Upper lobe of left lung (tissue), 4 donors: ENCODE results near the gene TPRN.

Experiments used
- EP300 ChIP-seq, 4 donors: sonication (generic); formaldehyde crosslinking; IDR thresholded peaks; one replicate each; pipeline ENCODE4 v1.5.1; 2017; ENCODE audit warnings: antibody characterized with exemption in 4 of 4, control low read depth in 2 of 4
- POLR2AphosphoS5 ChIP-seq, 2 donors: sonication (generic); formaldehyde crosslinking; IDR thresholded peaks; one replicate each; pipeline ENCODE4 v1.5.1; 2017; ENCODE audit warnings: antibody characterized with exemption in 2 of 2
- TF ChIP-seq, protein P1 (sequence below), 6 experiments: fragments of 450-650 bp in 4 of 6; fragments of 200-600 bp in 2 of 6; sonication (generic) in 2 of 6; IDR thresholded peaks; one replicate each; pipeline ENCODE4 v1.5.1; 2016 to 2019; ENCODE audit warnings: antibody characterized with exemption in 6 of 6

DNA sequence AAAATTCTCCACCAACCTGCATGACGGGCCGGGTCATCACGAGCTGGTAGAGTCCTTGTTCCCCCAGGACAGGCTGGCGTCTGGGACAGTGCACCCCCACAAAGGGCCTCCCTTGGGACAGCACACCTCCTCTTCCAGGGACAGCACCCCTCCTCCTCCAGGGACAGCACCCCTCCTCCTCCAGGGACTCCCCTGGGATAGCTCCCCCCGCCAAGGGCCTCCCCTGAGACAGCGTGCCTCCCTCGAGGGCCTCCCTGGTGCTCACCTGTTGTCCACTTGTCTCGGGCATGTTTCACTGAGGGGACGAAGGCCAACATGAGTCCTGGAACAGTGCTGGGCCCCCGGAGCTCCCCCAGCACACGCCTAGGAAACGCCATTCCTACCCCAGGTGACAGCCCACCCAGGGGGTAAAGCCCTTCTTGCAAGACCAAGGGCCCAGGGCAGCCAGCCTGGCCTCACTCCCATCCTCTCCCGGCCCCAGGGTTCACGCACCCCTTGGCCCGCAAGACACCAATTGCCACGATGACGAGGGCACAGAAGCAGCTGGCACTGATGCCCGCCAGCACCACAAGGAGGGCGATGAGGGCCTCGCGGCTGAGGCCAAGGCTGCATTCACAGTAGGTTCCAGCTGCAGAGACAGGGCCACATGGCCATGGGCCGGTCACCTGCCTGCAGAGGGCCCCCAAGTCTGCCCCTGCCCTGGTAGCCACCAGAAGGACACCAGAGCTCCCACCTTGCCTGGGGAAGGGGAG is 29.2 kb downstream of the TPRN start:
- TF ChIP-seq, protein P1, sequence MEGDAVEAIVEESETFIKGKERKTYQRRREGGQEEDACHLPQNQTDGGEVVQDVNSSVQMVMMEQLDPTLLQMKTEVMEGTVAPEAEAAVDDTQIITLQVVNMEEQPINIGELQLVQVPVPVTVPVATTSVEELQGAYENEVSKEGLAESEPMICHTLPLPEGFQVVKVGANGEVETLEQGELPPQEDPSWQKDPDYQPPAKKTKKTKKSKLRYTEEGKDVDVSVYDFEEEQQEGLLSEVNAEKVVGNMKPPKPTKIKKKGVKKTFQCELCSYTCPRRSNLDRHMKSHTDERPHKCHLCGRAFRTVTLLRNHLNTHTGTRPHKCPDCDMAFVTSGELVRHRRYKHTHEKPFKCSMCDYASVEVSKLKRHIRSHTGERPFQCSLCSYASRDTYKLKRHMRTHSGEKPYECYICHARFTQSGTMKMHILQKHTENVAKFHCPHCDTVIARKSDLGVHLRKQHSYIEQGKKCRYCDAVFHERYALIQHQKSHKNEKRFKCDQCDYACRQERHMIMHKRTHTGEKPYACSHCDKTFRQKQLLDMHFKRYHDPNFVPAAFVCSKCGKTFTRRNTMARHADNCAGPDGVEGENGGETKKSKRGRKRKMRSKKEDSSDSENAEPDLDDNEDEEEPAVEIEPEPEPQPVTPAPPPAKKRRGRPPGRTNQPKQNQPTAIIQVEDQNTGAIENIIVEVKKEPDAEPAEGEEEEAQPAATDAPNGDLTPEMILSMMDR (IDR thresholded peaks at IDR 0.05) = no peak
- TF ChIP-seq POLR2AphosphoS5 (IDR thresholded peaks at IDR 0.05) (no peak), EP300 (IDR thresholded peaks at IDR 0.05) (no peak)
